ENCODE results near the gene GADD45G.

The GADD45G gene

GRCh38 chr9:89629081-89629976 is 24.5 kb downstream of the GADD45G start:
- no peak for DNase-seq (ENCODE audit: low read depth in 2 of 2, low spot score in 1 of 2)

DNA sequence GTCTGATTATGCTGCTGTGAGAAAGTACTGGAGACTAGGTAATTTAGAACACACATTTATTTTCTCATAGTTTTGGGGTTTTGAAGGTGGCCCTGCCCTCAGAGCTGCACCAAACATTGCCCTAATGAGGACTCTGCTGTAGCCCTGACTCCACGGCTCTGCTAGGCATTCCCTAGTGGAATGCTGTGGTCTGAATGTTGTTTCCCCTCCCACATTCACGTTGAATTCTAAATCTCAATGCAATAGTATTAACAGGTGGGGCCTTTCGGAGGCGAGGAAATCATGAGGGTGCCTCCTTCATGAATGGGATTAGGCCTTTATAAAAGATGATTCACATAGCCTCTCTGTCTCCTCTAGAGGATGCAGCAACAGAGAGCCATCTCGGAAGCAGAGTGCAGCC is 25.7 kb downstream of the GADD45G start:
- no peak for DNase-seq (ENCODE audit: low read depth in 2 of 2, low spot score in 1 of 2)

- no peak for DNase-seq (ENCODE audit: low read depth in 2 of 2, low spot score in 1 of 2)
These were observed 26.6 kb downstream of the GADD45G start for GRCh38 chr9:89631384-89631783.

DNA sequence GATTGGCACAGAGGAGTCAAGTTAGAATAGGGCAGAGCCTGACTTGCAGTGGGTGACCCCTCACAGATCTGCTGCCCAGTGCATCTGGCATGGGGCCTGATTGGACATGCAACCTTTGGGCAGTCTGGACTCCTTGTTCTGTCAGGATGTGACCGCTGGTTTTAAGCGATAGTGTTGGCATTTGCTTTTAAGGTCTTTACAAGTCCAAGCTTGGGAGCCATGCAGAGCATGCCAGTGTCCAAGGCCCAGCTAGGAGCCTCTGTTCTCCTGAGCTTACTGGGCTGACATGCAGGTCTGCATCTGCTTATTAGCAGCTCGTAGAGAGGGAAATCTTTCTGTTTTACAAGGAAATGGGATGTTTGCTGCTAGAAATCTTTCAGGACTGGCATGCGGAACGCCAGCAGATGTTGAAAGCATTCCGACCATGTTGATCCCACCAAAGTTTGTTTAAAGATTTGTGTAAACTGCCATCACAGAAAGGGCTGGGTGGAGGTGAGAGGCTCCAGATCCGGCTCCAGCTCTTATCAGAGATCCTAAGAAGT is 27.5 kb downstream of the GADD45G start:
- no peak for DNase-seq (ENCODE audit: low read depth in 2 of 2, low spot score in 1 of 2)

GRCh38 chr9:89632736-89633135 is 27.9 kb downstream of the GADD45G start:
- DNase-seq (ENCODE audit: low read depth in 2 of 2, low spot score in 1 of 2), result no peak

- no peak for DNase-seq (ENCODE audit: low read depth in 2 of 2, low spot score in 1 of 2)
These were observed 28.6 kb downstream of the GADD45G start for GRCh38 chr9:89633404-89633803.

DNA sequence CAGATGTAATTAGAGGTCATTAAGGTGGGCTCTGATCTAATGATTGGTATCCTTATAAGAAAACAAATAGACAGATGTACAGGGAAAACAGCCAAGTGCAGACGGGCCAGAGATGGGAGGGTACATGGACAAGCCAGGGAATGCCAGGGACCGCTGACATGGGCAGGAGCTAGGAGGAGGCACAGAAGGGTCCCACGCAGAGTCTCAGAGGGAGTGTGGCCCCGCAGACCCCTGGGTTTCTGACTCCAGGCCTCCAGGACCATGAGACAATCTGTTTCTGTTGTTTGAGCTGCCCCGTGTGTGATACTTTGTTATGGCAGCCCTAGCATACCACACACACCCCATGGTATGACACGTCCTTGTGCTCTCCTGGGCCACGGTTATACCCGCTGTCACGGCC is 29.1 kb downstream of the GADD45G start:
- no peak for DNase-seq (ENCODE audit: low read depth in 2 of 2, low spot score in 1 of 2)

DNA sequence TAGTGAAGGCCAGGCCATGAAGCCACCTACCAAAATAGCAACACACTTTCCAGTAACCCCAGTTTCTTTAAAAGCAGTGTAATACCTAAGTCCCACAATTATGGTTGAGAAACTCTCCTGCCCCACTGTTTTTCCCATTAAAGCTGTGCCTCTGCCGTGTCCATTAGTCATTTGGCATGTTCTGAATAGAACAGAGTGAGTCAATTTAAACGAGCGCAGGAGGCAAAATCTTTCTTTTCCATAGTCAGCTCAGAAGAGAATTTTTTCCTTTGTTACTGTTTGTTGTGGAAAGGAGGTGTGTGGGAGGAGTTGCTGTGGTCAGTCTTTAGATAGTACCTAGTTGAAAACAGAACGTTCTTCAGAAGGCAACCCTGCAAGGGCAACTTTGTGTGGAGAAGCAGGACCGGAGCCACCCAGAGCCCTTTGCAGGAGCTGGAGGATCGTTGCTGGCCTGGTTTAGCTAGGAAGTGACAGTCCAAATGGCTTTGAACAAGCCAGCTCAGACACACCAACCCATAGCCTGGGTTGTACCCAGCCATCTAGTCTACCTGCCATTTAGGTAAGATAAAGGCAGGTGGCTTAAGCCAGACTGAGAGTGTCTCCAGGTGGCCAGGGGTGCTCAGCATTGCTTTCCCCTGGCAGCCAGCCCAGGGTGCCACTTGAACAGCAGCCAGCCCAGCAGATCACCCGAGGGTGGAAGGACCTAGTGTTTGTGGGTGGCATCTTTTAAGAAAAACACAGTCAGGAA is 30.4 kb downstream of the GADD45G start:
- no peak for DNase-seq (ENCODE audit: low read depth in 2 of 2, low spot score in 1 of 2)

DNA sequence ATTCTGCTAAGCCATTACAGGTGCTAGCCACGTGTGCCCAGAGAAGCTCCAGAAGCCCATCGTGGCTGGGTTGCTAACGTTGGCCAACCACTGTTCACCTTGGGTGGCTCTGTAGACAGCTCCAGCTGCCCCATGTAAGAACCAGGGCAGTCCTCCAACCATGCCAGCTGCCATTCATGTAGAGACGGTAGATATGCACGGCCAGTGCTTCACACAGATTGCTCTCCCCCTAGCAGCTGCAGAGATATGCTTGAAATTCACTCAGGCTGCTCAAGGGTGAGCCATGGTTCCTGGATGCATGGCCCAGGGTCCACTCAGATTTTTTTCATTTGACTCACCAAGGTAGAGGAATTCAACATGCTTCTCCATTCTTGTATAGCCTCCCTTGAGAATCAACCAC is 31.0 kb downstream of the GADD45G start:
- DNase-seq (ENCODE audit: low read depth in 2 of 2, low spot score in 1 of 2), result no peak

GRCh38 chr9:89637787-89638186 is 33.0 kb downstream of the GADD45G start:
- DNase-seq (ENCODE audit: low read depth in 2 of 2, low spot score in 1 of 2), result no peak

DNA sequence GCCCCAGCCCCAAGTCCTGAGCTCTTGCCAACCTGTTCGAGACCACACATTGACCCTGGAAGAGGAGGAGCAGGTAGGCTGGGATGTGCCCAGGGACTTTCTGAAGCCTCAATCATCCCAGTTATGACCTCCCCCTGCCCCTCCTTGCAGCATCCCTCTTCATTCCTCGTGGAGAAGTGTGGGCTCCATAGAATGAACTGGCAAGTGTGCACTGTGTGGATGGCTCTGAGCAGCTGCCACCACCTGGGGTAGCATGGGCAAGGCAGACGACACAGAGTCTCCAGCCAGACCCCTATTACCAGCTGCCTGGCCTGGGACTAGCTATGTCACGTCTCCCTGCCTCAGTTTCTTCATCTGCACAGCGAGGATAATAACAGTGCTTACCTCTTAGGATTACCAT is 33.5 kb downstream of the GADD45G start:
- no peak for DNase-seq (ENCODE audit: low read depth in 2 of 2, low spot score in 1 of 2)

- DNase-seq (ENCODE audit: low read depth in 2 of 2, low spot score in 1 of 2), result no peak
These were observed 34.1 kb downstream of the GADD45G start for GRCh38 chr9:89638893-89639292.

DNA sequence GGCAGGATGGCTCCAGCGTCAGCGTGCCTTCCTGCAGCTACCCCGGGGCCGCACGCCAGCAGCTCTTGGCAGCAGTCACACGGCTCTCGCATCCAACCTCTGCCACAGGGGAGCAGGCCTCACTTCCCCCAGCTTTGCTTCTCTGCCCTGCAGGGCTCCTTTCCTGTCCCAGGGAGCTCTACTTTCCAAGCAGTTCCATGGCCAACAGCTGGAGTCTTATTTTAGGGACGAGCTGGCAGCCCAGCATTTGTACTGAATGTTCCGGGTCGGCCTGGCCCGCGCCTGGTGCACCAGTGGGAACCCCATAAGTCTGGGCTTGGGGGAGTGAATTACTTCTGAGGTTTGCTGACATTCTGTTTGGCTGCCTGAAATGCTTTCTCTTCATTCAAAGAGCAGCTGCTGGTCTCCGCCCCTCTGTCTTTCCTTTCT is 34.6 kb downstream of the GADD45G start:
- DNase-seq (ENCODE audit: low read depth in 2 of 2, low spot score in 1 of 2), result no peak

GRCh38 chr9:89639961-89640360 is 35.1 kb downstream of the GADD45G start:
- no peak for DNase-seq (ENCODE audit: low read depth in 2 of 2, low spot score in 1 of 2)

- DNase-seq (ENCODE audit: low read depth in 2 of 2, low spot score in 1 of 2), result no peak
These were observed 35.5 kb downstream of the GADD45G start for GRCh38 chr9:89640361-89640760.

- DNase-seq (ENCODE audit: low read depth in 2 of 2, low spot score in 1 of 2), result no peak
These were observed 36.0 kb downstream of the GADD45G start for GRCh38 chr9:89640801-89641200.

GRCh38 chr9:89641980-89642379 is 37.2 kb downstream of the GADD45G start:
- no peak for DNase-seq (ENCODE audit: low read depth in 2 of 2, low spot score in 1 of 2)

GRCh38 chr9:89642789-89643188 is 38.0 kb downstream of the GADD45G start:
- no peak for DNase-seq (ENCODE audit: low read depth in 2 of 2, low spot score in 1 of 2)

DNA sequence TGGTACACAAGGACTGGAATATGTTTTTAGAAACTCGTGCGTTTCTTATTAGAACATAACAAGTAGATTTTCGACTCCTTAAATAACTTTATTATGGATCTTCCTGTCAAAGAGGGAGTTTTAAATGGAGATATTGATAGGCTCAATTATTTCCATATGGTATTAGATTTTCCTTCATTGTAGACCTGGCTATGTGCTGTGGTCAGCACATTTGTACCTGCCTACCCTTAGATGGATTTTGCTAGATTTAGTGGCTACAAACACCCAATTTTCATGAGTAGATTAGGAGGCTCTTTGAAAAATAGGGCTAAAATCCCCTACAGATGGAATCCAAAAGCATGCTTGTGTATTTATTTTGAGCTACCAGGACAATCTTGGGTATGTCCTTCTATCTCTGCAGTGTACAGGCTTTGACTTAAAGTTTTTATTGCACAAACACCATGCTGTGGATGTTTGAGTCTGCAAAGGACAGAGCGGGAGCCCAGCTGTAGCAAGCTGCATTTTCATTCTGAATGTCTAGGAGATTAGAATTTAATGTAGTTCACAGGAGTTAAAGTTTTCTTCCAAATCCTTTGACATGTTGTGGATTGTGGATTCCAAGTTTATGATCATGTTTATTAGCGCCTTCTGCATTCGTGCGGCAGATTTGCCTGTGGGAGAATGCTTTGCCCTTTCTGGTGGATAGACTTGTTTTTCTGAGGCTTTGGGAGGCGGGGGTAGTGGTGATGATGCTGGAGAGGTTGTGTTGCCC is 41.6 kb downstream of the GADD45G start:
- DNase-seq (ENCODE audit: low read depth in 2 of 2, low spot score in 1 of 2), result no peak

DNA sequence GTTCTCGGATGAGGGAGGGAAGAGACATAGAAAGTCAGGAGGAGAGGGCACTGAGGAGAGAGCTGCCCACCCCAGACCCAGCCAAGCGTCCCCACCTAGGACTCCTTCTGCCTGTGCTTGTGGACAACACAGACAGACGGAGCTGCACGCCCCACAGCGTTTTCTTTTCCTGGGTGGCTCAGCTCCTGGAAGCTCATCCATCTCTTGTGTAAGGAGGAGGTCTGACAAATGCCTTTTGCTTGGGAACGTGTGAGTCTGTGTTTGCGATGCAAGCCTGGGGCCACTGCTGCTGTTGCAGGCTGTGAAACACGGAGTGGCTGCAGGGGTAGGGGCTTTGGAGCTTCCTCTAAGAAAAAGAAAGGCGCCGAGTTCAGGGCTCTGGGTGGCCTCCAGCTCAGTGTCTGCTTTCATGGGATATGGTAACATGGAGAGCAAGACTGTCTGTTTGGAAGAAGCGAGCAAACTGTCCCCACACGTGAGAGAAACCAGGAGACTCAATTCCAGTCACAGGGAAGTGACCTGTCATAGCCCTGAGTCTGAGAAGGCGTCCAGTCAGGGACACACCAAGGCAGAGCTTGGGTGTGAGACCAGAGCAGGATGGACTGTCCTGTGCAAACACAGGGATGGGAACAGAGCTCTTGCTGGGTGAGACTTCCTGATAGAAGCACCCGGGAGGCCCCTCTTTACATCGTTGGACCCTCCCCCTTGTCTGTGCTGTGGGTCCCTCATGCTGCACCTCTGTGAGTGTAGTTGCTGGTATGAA is 42.7 kb downstream of the GADD45G start:
- DNase-seq (ENCODE audit: low read depth in 2 of 2, low spot score in 1 of 2), result no peak
